ENCODE results near the gene RHOT1. TPM values are rescaled to one million over a fixed set of nuclear protein-coding genes. Genes with fewer than 3 reads are reported as not detected.

The RHOT1 gene
- total RNA-seq, 4 donors from 2014 or later: 17.3 to 34.9 (median 21.9) TPM

DNA sequence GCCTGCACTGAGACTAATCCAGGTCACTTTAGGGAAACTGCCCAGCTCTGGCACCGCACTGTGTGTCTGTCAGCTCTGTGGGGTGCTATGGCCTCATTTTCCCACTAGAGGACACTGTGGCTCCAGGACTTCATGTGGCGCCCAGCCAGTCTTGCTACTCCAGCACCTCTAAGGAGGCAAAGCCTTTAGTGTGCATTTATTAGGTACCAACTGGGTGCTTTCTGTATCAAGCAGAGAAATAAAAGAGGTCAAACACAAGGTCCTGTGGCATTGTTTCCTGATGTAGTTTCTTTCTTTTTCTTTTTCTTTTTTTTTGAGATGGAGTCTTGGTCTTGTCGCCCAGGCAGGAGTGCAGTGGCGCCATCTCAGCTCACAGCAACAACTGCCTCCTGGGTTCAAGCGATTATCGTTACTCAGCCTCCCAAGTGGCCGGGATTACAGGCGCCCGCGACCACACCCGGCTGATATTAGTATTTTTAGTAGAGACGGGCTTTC, 110.9 kb downstream of the RHOT1 start:
- Histone ChIP-seq H3K4me1 (peaks cover 0 to 7% (median 0%) of the 10 kb centered on the region in 3 donors), H3K36me3 (no peaks in the 10 kb centered on the region), H3K27me3 (no peaks in the 10 kb centered on the region), H3K4me3 (no peak overlapping the region), H3K9me3 (no peaks in the 10 kb centered on the region), H3K27ac (no peak overlapping the region)
- 57 to 61% methylated on average over 11 to 12 of the region's 12 CpGs for WGBS, 2 donors
- intact Hi-C loops (cut with DNase I): no loop called here
- no peak for DNase-seq
- TF ChIP-seq POLR2A (IDR thresholded peaks at IDR 0.05) (no peak), CTCF (IDR thresholded peaks at IDR 0.05) (peak; percentile 48 to 95 (median 90))

GRCh38 chr17:32256012-32256700, 113.9 kb downstream of the RHOT1 start:
- Histone ChIP-seq H3K36me3 (no peaks in the 10 kb centered on the region), H3K9me3 (no peaks in the 10 kb centered on the region), H3K4me1 (peaks cover 0 to 8% (median 0%) of the 10 kb centered on the region in 3 donors), H3K27ac (no peak overlapping the region), H3K4me3 (no peak overlapping the region), H3K27me3 (no peaks in the 10 kb centered on the region)
- intact Hi-C loops (cut with DNase I): no loop called here
- no peak for DNase-seq
- TF ChIP-seq POLR2A (IDR thresholded peaks at IDR 0.05) (no peak), CTCF (IDR thresholded peaks at IDR 0.05) (no peak)
- 46 to 72% methylated on average over 6 to 9 of the region's 9 CpGs for WGBS, 2 donors

DNA sequence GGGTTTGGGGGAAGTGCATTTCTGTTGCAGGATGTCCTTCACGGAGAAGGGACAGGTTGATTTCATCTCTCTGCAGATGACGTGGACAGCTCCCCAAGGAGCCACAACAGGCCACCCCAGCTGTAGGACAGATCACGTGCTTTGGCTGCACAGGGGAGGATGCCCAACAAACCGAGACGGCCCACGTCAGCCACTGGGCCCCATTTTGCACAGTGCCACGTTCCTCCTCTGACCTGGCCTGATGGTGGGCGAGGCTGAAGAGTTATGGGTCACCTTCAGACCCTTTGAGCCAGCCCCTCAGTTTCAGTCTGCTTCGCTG, 114.4 kb downstream of the RHOT1 start:
- TF ChIP-seq CTCF (IDR thresholded peaks at IDR 0.05): no peak
- TF ChIP-seq POLR2A (IDR thresholded peaks at IDR 0.05): no peak
- intact Hi-C loops (cut with DNase I): no loop called here
- no peak overlapping the region for H3K4me3 ChIP-seq
- H3K4me1 ChIP-seq: peaks cover 0 to 13% (median 0%) of the 10 kb centered on the region in 3 donors
- no peak overlapping the region for H3K27ac ChIP-seq
- peaks cover 0 to 2% (median 0%) of the 10 kb centered on the region in 4 donors for H3K27me3 ChIP-seq
- H3K9me3 ChIP-seq: no peaks in the 10 kb centered on the region
- DNase-seq: no peak
- no peaks in the 10 kb centered on the region for H3K36me3 ChIP-seq
- WGBS, 2 donors: 60% methylated on average over 2 of the region's 9 CpGs; no CpG with 5 or more reads in 1 of the 2 donors

GRCh38 chr17:32258383-32259140, 116.3 kb downstream of the RHOT1 start:
- intact Hi-C loops (cut with DNase I): no loop called here
- Histone ChIP-seq H3K27me3 (peaks cover 0 to 17% (median 0%) of the 10 kb centered on the region in 4 donors), H3K9me3 (no peaks in the 10 kb centered on the region), H3K4me1 (peaks cover 0 to 13% (median 0%) of the 10 kb centered on the region in 3 donors), H3K27ac (no peak overlapping the region), H3K36me3 (no peaks in the 10 kb centered on the region), H3K4me3 (no peak overlapping the region)
- WGBS, 2 donors: 66 to 81% methylated on average over 12 to 13 of the region's 18 CpGs
- no peak for TF ChIP-seq POLR2A (IDR thresholded peaks at IDR 0.05)
- TF ChIP-seq CTCF (IDR thresholded peaks at IDR 0.05): no peak
- DNase-seq: no peak

GRCh38 chr17:32259586-32259985, 117.3 kb downstream of the RHOT1 start:
- Histone ChIP-seq H3K27me3 (peaks cover 0 to 27% (median 0%) of the 10 kb centered on the region in 4 donors), H3K9me3 (no peaks in the 10 kb centered on the region), H3K4me3 (no peak overlapping the region), H3K27ac (no peak overlapping the region), H3K4me1 (peaks cover 0 to 13% (median 0%) of the 10 kb centered on the region in 3 donors), H3K36me3 (no peaks in the 10 kb centered on the region)
- intact Hi-C loops (cut with DNase I): no loop called here
- TF ChIP-seq CTCF (IDR thresholded peaks at IDR 0.05) (no peak), POLR2A (IDR thresholded peaks at IDR 0.05) (no peak)
- 61 to 67% methylated on average over 3 to 4 of the region's 4 CpGs for WGBS, 2 donors
- DNase-seq: no peak
